ENCODE results near the gene KCNN3.

DNA sequence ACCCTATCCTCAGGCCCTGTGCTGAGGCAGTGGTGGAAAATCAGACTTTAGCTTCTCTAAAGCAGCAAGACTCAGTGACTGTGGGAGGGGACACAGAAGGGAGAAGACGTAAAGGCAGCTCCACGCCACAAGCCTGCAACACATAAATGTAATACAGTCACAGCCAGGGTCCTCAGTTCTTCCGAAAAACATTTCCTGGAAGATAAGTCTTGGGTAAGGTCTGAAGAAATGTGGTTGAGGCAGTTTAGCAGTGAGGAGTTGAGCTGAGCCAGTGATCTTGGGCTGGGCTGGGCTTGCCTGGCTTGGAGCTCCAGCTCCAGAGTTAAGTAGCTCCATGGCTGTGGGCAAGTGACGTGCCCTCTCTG, 134.3 kb downstream of the KCNN3 start:
- TF ChIP-seq, protein P1, sequence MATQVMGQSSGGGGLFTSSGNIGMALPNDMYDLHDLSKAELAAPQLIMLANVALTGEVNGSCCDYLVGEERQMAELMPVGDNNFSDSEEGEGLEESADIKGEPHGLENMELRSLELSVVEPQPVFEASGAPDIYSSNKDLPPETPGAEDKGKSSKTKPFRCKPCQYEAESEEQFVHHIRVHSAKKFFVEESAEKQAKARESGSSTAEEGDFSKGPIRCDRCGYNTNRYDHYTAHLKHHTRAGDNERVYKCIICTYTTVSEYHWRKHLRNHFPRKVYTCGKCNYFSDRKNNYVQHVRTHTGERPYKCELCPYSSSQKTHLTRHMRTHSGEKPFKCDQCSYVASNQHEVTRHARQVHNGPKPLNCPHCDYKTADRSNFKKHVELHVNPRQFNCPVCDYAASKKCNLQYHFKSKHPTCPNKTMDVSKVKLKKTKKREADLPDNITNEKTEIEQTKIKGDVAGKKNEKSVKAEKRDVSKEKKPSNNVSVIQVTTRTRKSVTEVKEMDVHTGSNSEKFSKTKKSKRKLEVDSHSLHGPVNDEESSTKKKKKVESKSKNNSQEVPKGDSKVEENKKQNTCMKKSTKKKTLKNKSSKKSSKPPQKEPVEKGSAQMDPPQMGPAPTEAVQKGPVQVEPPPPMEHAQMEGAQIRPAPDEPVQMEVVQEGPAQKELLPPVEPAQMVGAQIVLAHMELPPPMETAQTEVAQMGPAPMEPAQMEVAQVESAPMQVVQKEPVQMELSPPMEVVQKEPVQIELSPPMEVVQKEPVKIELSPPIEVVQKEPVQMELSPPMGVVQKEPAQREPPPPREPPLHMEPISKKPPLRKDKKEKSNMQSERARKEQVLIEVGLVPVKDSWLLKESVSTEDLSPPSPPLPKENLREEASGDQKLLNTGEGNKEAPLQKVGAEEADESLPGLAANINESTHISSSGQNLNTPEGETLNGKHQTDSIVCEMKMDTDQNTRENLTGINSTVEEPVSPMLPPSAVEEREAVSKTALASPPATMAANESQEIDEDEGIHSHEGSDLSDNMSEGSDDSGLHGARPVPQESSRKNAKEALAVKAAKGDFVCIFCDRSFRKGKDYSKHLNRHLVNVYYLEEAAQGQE (IDR thresholded peaks at IDR 0.05; ENCODE audit: borderline replicate concordance) = no peak
- TF ChIP-seq EZH2 (IDR thresholded peaks at IDR 0.05; ENCODE audit: borderline replicate concordance, insufficient read depth, low read length, poor library complexity, severe bottlenecking) (no peak), EP300 (conservative IDR thresholded peaks at IDR 0.05; ENCODE audit: poor library complexity, severe bottlenecking) (no peak)
- TF ChIP-seq, protein P2, sequence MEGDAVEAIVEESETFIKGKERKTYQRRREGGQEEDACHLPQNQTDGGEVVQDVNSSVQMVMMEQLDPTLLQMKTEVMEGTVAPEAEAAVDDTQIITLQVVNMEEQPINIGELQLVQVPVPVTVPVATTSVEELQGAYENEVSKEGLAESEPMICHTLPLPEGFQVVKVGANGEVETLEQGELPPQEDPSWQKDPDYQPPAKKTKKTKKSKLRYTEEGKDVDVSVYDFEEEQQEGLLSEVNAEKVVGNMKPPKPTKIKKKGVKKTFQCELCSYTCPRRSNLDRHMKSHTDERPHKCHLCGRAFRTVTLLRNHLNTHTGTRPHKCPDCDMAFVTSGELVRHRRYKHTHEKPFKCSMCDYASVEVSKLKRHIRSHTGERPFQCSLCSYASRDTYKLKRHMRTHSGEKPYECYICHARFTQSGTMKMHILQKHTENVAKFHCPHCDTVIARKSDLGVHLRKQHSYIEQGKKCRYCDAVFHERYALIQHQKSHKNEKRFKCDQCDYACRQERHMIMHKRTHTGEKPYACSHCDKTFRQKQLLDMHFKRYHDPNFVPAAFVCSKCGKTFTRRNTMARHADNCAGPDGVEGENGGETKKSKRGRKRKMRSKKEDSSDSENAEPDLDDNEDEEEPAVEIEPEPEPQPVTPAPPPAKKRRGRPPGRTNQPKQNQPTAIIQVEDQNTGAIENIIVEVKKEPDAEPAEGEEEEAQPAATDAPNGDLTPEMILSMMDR (IDR thresholded peaks at IDR 0.05; ENCODE audit: poor library complexity, severe bottlenecking) = no peak
